ENCODE data around the gene FBXW4. TPM values are rescaled to one million over a fixed set of nuclear protein-coding genes. Genes with fewer than 3 reads are reported as not detected.

The FBXW4 gene
- total RNA-seq, 2 donors from 2014 or later = 33.5 to 40.5 TPM

GRCh38 chr10:101617824-101618568 is 77.0 kb downstream of the FBXW4 start:
- no peaks in the 10 kb centered on the region for H3K9me3 ChIP-seq
- DNase-seq = no peak
- TF ChIP-seq POLR2A (IDR thresholded peaks at IDR 0.05) = no peak
- TF ChIP-seq CTCF (IDR thresholded peaks at IDR 0.05) = no peak
- H3K4me1 ChIP-seq = no peaks in the 10 kb centered on the region
- H3K27ac ChIP-seq = no peak overlapping the region
- no peak overlapping the region for H3K4me3 ChIP-seq
- ATAC-seq = no peak
- 86 to 87% methylated on average over 4 of the region's 4 CpGs for WGBS, 2 donors
- intact Hi-C loops (cut with DNase I) = no loop called here
- no peaks in the 10 kb centered on the region for H3K27me3 ChIP-seq
- peaks cover 0 to 3% of the 10 kb centered on the region in 2 donors for H3K36me3 ChIP-seq (replicated peaks in 1 of 2; ENCODE audit: insufficient read depth in 1 of 2, low read depth in 2 of 2)

- no peaks in the 10 kb centered on the region for H3K9me3 ChIP-seq
- intact Hi-C loops (cut with DNase I) = no loop called here
- DNase-seq (no peak), ATAC-seq (no peak)
- H3K27me3 ChIP-seq = no peaks in the 10 kb centered on the region
- no peaks in the 10 kb centered on the region for H3K4me1 ChIP-seq
- WGBS, 2 donors = 74 to 92% methylated on average over 8 of the region's 8 CpGs
- H3K4me3 ChIP-seq = no peak overlapping the region
- peaks cover 0 to 4% of the 10 kb centered on the region in 2 donors for H3K36me3 ChIP-seq (replicated peaks in 1 of 2; ENCODE audit: insufficient read depth in 1 of 2, low read depth in 2 of 2)
- no peak overlapping the region for H3K27ac ChIP-seq
- TF ChIP-seq POLR2A (IDR thresholded peaks at IDR 0.05) (no peak), CTCF (IDR thresholded peaks at IDR 0.05) (no peak)
Measured at GRCh38 chr10:101617102-101617823, 77.7 kb downstream of the FBXW4 start.

DNA sequence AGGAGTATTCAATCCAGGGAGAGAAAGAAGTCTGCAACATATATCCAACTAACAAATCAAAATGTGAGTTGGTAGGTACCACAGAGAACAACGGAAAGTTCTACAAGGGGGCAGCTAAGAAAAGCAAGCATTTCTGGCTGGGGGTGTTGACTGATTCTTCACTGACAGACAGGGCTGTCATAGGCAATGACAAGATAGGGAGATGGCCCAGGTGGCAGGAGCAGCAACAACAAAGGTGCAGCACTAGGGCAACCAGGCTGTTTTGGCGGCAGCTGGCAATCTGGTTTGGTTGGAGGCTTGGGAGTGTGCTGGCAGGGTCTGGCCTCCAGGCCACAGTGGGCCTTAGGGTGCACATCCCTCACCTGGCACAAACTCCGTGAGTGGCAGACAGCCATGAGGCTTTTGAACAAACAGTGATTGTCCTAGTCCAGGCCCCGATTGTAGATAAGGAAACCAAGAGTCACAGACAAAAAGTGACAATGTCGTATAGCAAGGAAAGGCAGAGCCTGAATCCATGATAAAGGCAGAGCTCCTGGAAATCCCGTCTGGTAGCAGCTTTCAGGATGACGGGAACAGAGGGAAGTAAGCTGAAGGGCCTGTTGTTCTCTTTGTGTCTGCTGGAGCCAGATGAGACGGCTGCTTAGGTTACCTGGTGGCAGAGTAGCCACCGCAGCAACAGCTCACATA is 78.4 kb downstream of the FBXW4 start:
- ATAC-seq (no peak), DNase-seq (no peak)
- Histone ChIP-seq H3K9me3 (no peaks in the 10 kb centered on the region), H3K4me1 (no peaks in the 10 kb centered on the region), H3K27ac (no peak overlapping the region), H3K36me3 (replicated peaks in 1 of 2; ENCODE audit: insufficient read depth in 1 of 2, low read depth in 2 of 2) (peaks cover 0 to 7% of the 10 kb centered on the region in 2 donors), H3K4me3 (no peak overlapping the region), H3K27me3 (no peaks in the 10 kb centered on the region)
- no peak for TF ChIP-seq CTCF (IDR thresholded peaks at IDR 0.05)
- TF ChIP-seq POLR2A (IDR thresholded peaks at IDR 0.05) = no peak
- intact Hi-C loops (cut with DNase I) = no loop called here
- WGBS, 2 donors = 59 to 80% methylated on average over 9 of the region's 9 CpGs

DNA sequence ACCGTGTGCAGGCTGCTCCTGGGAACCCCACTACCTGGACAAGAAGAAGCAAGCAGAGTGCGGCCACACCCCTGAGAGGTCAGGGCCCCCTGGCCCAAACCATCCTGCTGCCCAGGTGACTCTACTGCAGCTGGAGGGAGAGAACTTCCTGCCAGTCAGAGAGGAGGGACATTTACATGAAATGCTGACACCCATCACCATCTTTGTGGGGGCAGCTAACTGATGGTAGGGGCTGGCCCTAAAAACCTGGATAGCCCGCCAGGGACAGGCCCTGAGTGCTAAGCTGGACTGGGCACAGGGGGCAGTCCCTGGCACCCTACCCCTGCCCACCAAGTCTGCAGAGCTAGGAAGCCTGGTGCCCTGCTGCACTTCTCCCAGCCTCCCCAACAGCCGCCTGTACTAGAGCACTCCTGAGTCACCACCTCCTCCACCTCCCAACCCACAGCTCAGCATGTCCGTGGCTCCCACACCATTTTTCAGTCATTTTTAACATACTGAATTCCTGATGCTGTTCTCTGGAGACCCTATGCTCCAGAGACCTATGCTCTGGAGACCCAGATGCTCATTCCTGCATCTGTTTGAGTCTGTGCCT is 79.3 kb downstream of the FBXW4 start:
- H3K4me1 ChIP-seq = no peaks in the 10 kb centered on the region
- WGBS, 2 donors = 93% methylated on average over 3 to 5 of the region's 5 CpGs
- DNase-seq (no peak), ATAC-seq (no peak)
- TF ChIP-seq CTCF (IDR thresholded peaks at IDR 0.05) (no peak), POLR2A (IDR thresholded peaks at IDR 0.05) (no peak)
- H3K4me3 ChIP-seq = no peak overlapping the region
- peaks cover 0 to 16% of the 10 kb centered on the region in 2 donors for H3K36me3 ChIP-seq (replicated peaks in 1 of 2; ENCODE audit: insufficient read depth in 1 of 2, low read depth in 2 of 2)
- intact Hi-C loops (cut with DNase I) = no loop called here
- no peaks in the 10 kb centered on the region for H3K27me3 ChIP-seq
- H3K9me3 ChIP-seq = no peaks in the 10 kb centered on the region
- H3K27ac ChIP-seq = no peak overlapping the region
